ENCODE data around the gene VAPB. TPM values are rescaled to one million over a fixed set of nuclear protein-coding genes. Genes with fewer than 3 reads are reported as not detected.
A peak's percentile ranks its signal among the peaks of the same experiment; 100 is the strongest.
"Not testable (repeated sequence)": the region's sequence is repeated elsewhere in the genome, so short reads cannot be mapped to it uniquely, and the experiment has no call there.

Gene VAPB
- total RNA-seq, 1 experiment from 2014 or later, result 65.1 TPM

DNA sequence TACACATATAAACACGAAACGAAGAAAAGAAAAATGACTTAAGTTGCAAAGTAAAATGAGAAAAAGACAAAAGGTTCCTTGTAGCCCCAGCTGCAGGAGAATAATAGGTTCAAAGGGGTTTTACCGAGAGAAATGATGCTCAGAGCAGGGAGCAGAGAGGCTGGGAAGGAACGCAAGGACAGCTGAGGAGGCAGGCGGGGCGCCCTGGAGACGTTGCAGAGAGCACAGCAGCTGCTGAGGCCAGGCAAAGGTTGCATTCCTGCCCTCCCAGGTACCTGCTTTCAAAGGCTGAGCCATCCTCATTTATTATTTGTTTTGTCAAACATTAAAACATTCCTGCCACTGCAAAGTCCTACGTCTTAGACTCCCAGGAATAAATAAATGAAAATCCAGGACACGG lies 16.2 kb upstream of the VAPB start:
- peak overlapping the region; percentile 13 for H3K27ac ChIP-seq (ENCODE audit: insufficient read length, low read depth, low read length)
- H3K27me3 ChIP-seq (ENCODE audit: insufficient read depth, low read length), result no peaks in the 10 kb centered on the region
- no peaks in the 10 kb centered on the region for H3K79me1 ChIP-seq (ENCODE audit: insufficient read depth, low read depth, low read length, poor library complexity, severe bottlenecking)
- H3K56ac ChIP-seq (ENCODE audit: insufficient read length, low read depth, low read length), result no peak overlapping the region
- peaks cover 8% of the 10 kb centered on the region; the same call in 1 of the 2 replicates for H3K4me1 ChIP-seq (ENCODE audit: insufficient read depth, low read length)
- no CpG with 5 or more reads among the region's 9 CpGs for WGBS (ENCODE audit: extremely low coverage, insufficient read length, low lambda C conversion rate)
- H3K23me2 ChIP-seq (ENCODE audit: insufficient read length, low read depth, low read length, poor library complexity, severe bottlenecking), result peaks cover 6% of the 10 kb centered on the region
- no peak overlapping the region for H4K8ac ChIP-seq (replicated peaks; ENCODE audit: insufficient read length, low read depth, low read length)
- H3K4me2 ChIP-seq (ENCODE audit: insufficient read depth, insufficient read length, low read length), result no peak overlapping the region
- H3K18ac ChIP-seq (ENCODE audit: insufficient read length, low read depth, low read length), result no peak overlapping the region
- peaks cover 35 to 48% of the 10 kb centered on the region in 2 experiments for H3K4me1 Mint-ChIP-seq
- H3K27ac Mint-ChIP-seq, result peak overlapping the region in 2 of 3 experiments; percentile 65 to 87; a peak in 5 of 7 replicates
- no peaks in the 10 kb centered on the region for H3K9me3 ChIP-seq (ENCODE audit: control insufficient read depth, low read depth, low read length)
- no peak overlapping the region for H2AFZ ChIP-seq (ENCODE audit: low read length)
- no peaks in the 10 kb centered on the region for H4K20me1 ChIP-seq (ENCODE audit: control insufficient read depth, insufficient read depth, insufficient read length)
- H4K91ac ChIP-seq (ENCODE audit: insufficient read length, low read depth, low read length), result no peak overlapping the region
- no peaks in the 10 kb centered on the region for H3K79me2 ChIP-seq (ENCODE audit: insufficient read depth, low read length)
- no peak overlapping the region for H2BK15ac ChIP-seq (ENCODE audit: low read depth, low read length)
- peaks cover 0 to 4% of the 10 kb centered on the region in 2 experiments; a peak in 2 of 5 replicates for H3K9me3 Mint-ChIP-seq
- DNase-seq, result peak; percentile 74
- no peak overlapping the region for H2AK5ac ChIP-seq (ENCODE audit: insufficient read length, low read length)
- no peak overlapping the region for H4K5ac ChIP-seq (ENCODE audit: insufficient read length, low read depth, low read length)
- H2BK20ac ChIP-seq (ENCODE audit: low read depth, low read length, poor library complexity, severe bottlenecking), result no peak overlapping the region
- H3K4ac ChIP-seq (ENCODE audit: low read depth, low read length), result no peak overlapping the region
- H3K23ac ChIP-seq (ENCODE audit: insufficient read length, low read depth, low read length), result no peak overlapping the region
- peaks cover 0 to 4% (median 0%) of the 10 kb centered on the region in 3 experiments; a peak in 1 of 7 replicates for H3K36me3 Mint-ChIP-seq (ENCODE audit: insufficient read depth in 1 of 3, low read depth in 3 of 3)
- no peak overlapping the region for H2BK12ac ChIP-seq (ENCODE audit: insufficient read length, low read depth, low read length)
- H3T11ph ChIP-seq (ENCODE audit: low read length), result no peak overlapping the region
- H3K4me3 Mint-ChIP-seq, result peak overlapping the region in 1 of 2 experiments; percentile 53; a peak in 3 of 5 replicates
- no peaks in the 10 kb centered on the region for H3K27me3 Mint-ChIP-seq (ENCODE audit: low read depth)
- TF ChIP-seq, protein P1, sequence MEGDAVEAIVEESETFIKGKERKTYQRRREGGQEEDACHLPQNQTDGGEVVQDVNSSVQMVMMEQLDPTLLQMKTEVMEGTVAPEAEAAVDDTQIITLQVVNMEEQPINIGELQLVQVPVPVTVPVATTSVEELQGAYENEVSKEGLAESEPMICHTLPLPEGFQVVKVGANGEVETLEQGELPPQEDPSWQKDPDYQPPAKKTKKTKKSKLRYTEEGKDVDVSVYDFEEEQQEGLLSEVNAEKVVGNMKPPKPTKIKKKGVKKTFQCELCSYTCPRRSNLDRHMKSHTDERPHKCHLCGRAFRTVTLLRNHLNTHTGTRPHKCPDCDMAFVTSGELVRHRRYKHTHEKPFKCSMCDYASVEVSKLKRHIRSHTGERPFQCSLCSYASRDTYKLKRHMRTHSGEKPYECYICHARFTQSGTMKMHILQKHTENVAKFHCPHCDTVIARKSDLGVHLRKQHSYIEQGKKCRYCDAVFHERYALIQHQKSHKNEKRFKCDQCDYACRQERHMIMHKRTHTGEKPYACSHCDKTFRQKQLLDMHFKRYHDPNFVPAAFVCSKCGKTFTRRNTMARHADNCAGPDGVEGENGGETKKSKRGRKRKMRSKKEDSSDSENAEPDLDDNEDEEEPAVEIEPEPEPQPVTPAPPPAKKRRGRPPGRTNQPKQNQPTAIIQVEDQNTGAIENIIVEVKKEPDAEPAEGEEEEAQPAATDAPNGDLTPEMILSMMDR (conservative IDR thresholded peaks at IDR 0.05), result no peak
- H2BK5ac ChIP-seq (ENCODE audit: insufficient read length, low read length), result no peak overlapping the region
- H3K9ac ChIP-seq (ENCODE audit: extremely low read depth, insufficient read length, low read length), result no peak overlapping the region
- no peak overlapping the region for H2BK120ac ChIP-seq (ENCODE audit: low read depth, low read length, poor library complexity, severe bottlenecking)
- H3K14ac ChIP-seq (ENCODE audit: insufficient read depth, low read length), result no peak overlapping the region

DNA sequence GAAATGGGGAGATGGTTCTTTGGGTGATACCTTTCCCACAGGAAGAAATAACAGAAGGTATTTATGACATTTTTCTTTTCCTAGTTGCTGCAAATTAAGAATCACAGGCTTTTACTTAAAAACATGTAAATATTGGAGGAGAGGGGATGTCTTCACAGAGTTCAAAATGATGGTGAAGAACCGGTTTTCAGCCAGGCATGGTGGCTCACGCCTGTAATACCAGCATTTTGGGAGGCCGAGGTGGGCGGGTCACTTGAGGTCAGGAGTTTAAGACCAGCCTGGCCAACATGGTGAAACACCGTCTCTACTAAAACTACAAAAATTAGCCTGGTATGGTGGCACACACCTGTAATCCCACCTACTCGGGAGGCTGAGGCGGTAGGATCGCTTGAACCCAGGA lies 15.7 kb upstream of the VAPB start:
- not testable (repeated sequence) for H3K56ac ChIP-seq (ENCODE audit: insufficient read length, low read depth, low read length); H3K79me1 ChIP-seq (ENCODE audit: insufficient read depth, low read depth, low read length, poor library complexity, severe bottlenecking); DNase-seq; H2BK20ac ChIP-seq (ENCODE audit: low read depth, low read length, poor library complexity, severe bottlenecking); H4K20me1 ChIP-seq (ENCODE audit: control insufficient read depth, insufficient read depth, insufficient read length); H2AK5ac ChIP-seq (ENCODE audit: insufficient read length, low read length); H4K5ac ChIP-seq (ENCODE audit: insufficient read length, low read depth, low read length); H3K23me2 ChIP-seq (ENCODE audit: insufficient read length, low read depth, low read length, poor library complexity, severe bottlenecking); H3K79me2 ChIP-seq (ENCODE audit: insufficient read depth, low read length); H3K4me1 ChIP-seq (ENCODE audit: insufficient read depth, low read length); H4K91ac ChIP-seq (ENCODE audit: insufficient read length, low read depth, low read length); H3K9ac ChIP-seq (ENCODE audit: extremely low read depth, insufficient read length, low read length); H3K36me3 Mint-ChIP-seq (ENCODE audit: insufficient read depth in 1 of 3, low read depth in 3 of 3); H3K4ac ChIP-seq (ENCODE audit: low read depth, low read length); H3K9me3 ChIP-seq (ENCODE audit: control insufficient read depth, low read depth, low read length); H3K23ac ChIP-seq (ENCODE audit: insufficient read length, low read depth, low read length); H2BK5ac ChIP-seq (ENCODE audit: insufficient read length, low read length); H3K14ac ChIP-seq (ENCODE audit: insufficient read depth, low read length); H2BK15ac ChIP-seq (ENCODE audit: low read depth, low read length); H3K27me3 ChIP-seq (ENCODE audit: insufficient read depth, low read length); H3K18ac ChIP-seq (ENCODE audit: insufficient read length, low read depth, low read length); H3T11ph ChIP-seq (ENCODE audit: low read length); H2BK12ac ChIP-seq (ENCODE audit: insufficient read length, low read depth, low read length); H3K27me3 Mint-ChIP-seq (ENCODE audit: low read depth); H4K8ac ChIP-seq (replicated peaks; ENCODE audit: insufficient read length, low read depth, low read length); H2AFZ ChIP-seq (ENCODE audit: low read length); H3K4me2 ChIP-seq (ENCODE audit: insufficient read depth, insufficient read length, low read length); H2BK120ac ChIP-seq (ENCODE audit: low read depth, low read length, poor library complexity, severe bottlenecking); H3K9me3 Mint-ChIP-seq
- no CpG with 5 or more reads among the region's 8 CpGs for WGBS (ENCODE audit: extremely low coverage, insufficient read length, low lambda C conversion rate)
- peak overlapping the region; percentile 13 for H3K27ac ChIP-seq (ENCODE audit: insufficient read length, low read depth, low read length)
- Mint-ChIP-seq H3K4me1 (peaks cover 35 to 52% of the 10 kb centered on the region in 2 experiments), H3K27ac (peak overlapping the region in 2 of 3 experiments; percentile 65 to 87; a peak in 4 of 7 replicates), H3K4me3 (0 out of 5 replicates have a peak overlapping the region, but pooled peaks of 1 of the 2 experiments have one; percentile 53)
